KOPT-K1 (cell line): Measurements from ENCODE around the gene SLC6A12.

Experiments
- H3K27ac ChIP-seq: fragments of 200-600 bp; sonication (generic); 2 replicates; pipeline ENCODE4 v1.5.1; 2016; ENCODE audit warnings: antibody characterized with exemption, mild to moderate bottlenecking, low read depth, low read length; ENCODE audit not compliant: poor library complexity, severe bottlenecking
- H3K36me3 ChIP-seq: fragments of 200-600 bp; sonication (generic); 2 replicates; pipeline ENCODE4 v1.5.1; 2017; ENCODE audit warnings: antibody characterized with exemption, mild to moderate bottlenecking, low read length, moderate library complexity; ENCODE audit not compliant: insufficient read depth
- H3K9me3 ChIP-seq: fragments of 200-600 bp; sonication (generic); 2 replicates; pipeline ENCODE4 v1.5.1; 2017; ENCODE audit warnings: antibody characterized with exemption, low read length, mild to moderate bottlenecking; ENCODE audit not compliant: insufficient read depth, poor library complexity, severe bottlenecking

Gene SLC6A12

DNA sequence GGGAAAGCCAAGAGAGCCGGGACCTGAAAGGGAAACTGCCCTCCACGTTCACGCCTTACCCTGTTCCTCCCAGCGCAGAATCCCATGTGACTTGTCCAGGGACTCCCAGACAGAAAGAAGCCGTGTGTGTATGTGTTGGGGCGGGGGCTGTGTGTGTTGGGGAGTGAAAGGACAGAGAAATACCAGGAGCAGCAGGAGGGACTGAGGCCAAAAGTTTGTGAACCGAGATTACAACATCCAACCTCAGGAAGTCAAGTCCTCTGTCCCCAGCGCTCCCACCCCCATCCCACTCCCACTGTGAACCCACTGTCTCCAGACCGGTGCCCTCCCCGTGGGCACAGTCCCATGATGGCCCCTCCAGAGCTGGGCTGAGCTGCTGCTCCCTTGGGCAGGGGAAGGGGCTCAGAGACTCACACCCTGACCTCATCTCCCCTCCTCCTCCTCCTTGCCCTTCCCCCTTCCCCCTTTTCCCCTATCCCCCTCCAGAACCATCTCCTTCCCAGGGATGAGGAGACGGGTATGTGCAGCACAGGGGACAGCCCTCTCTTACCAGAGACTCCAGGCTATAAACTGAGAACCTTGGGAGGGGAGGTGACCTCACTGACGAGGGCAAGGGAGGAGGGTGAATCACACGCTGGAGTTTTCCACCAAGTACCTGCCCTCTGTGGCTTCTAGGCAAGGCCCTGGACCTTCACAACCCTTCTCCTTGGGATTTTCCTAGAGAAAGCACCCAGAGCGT, at the start of gene SLC6A12:
SLC6A12 (minus strand) TSS at position 155 of the 739 bp plus-strand sequence. CDS start 4,171 bp downstream, outside the sequence.
- Histone ChIP-seq H3K9me3 (no peaks in the 10 kb centered on the region), H3K36me3 (no peaks in the 10 kb centered on the region), H3K27ac (no peak within 1 kb of the TSS)

DNA sequence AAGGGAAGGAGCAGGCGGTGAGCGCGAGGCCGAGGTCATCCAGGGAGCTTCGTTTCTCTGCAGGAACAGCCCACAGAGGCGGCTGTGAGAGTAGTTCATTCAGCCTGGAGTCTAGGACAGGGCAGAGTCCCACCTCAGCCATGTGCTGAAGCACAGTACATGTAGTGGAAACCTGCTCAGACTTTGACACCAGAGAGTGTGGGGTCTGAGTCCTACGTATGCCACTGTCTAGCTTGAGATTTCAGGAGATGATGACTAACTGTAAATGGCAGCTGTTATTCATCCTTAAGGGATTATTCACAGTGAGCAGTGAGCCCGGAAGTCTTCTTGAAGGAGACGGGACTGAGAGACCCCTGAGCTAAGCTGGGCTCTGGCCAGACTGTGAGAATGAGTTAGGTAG, 49.6 kb upstream of the SLC6A12 start:
- H3K27ac ChIP-seq: no peak overlapping the region
- no peaks in the 10 kb centered on the region for H3K36me3 ChIP-seq
- H3K9me3 ChIP-seq: no peaks in the 10 kb centered on the region

DNA sequence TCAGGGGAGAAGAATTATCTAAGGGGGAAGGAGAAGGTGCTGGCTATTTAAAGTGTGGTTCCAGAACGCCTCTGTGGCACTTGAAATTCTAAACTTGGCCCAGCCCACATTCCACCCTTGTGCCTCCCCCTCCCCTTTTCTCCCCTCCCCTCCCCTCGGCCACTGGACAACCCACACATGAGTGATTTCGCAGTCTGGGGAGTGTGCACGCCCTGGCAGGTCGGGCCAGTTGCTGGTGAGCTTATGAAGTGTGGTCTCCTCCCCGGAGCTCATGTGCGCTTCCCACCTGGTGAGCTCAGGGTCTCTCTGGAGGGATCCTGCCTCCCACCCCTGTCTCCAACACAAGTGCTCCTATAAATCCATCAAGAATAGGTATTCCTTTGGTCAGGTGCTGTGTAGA, 48.9 kb upstream of the SLC6A12 start, which contains the start of gene SLC6A13:
SLC6A13 (minus strand) TSS at position 20 of the 400 bp plus-strand sequence. CDS start 2,784 bp downstream, outside the sequence.
- Histone ChIP-seq H3K36me3 (no peaks in the 10 kb centered on the region), H3K9me3 (no peaks in the 10 kb centered on the region), H3K27ac (no peak within 1 kb of the TSS)

DNA sequence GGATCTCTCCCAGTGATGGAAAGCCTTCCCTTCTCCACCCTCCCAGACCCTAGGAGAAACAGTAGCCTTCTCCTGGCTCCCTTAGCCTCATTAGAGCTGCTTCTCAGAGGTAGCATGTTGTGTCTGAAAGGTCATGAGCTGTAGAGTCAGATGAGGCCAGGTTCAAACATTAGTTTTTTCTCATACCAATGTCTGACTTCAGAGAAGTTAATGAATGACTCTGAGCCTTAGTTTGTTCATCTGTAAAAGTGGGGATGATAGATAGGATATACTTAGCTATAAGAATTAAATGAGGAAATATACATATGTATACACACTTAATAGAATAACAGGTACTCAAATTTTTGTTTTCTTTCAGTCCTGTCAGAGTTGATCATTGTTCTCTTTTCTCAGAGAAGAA, 48.2 kb upstream of the SLC6A12 start:
- Histone ChIP-seq H3K36me3 (no peaks in the 10 kb centered on the region), H3K27ac (no peak overlapping the region), H3K9me3 (no peaks in the 10 kb centered on the region)

DNA sequence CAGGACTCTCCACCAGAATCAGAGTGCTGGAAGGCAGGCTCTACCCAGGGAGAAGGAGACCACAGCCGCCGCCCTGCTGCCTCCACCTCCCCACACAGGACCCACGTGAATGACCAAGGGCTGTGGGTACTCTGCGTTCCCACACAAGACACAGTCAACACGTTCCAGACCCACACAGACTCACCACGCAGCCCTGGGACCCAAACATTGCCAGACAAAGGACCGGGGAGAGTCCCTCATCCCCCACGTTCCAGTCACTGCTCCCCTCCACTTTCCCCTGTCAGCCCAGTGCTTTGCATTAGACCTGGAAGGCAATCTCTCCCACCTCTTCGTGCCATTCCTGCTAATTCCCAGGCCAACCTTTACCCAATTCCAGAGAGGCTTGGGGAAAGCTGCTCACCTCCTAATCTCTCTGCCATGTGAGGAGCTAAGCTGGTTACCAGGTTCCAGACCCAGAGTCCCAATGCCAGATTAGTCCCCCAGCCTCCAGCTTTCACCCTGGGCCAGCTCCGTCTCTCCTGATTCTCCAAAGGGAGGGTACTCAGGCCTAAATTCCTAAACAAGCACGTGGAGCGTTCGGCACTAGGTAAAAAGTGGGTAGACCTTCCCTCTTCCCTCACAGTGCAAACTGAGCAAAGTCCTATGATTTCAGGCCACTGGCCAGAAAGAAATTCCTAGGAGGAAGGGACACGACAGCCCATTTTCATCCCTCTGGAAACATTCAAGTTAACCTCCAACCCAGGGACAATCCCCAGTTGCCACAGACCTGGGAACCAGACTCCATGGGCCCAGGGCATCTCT, 43.8 kb upstream of the SLC6A12 start:
- no peaks in the 10 kb centered on the region for H3K9me3 ChIP-seq
- H3K36me3 ChIP-seq: no peaks in the 10 kb centered on the region
- H3K27ac ChIP-seq: no peak overlapping the region

DNA sequence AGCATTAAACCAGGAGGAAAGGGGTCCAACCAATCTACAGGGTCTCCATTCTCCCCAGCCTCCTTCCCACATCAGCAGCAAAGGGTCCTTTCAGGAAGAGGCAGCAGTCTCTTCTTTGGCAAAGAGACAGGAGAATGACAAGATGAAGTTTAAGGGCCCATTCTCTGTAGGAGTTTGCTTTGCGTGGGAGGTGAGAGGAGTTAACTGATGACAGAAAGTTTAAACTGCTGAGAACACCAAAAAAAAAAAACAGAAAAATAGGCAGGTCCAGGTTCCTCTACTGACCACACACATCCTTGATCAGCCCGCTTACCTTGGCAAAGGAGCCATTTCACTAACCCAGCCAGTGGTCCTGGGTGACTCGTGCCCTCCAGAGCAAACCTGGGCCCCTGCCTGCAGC, 43.0 kb upstream of the SLC6A12 start:
- no peak overlapping the region for H3K27ac ChIP-seq
- no peaks in the 10 kb centered on the region for H3K9me3 ChIP-seq
- H3K36me3 ChIP-seq: no peaks in the 10 kb centered on the region

DNA sequence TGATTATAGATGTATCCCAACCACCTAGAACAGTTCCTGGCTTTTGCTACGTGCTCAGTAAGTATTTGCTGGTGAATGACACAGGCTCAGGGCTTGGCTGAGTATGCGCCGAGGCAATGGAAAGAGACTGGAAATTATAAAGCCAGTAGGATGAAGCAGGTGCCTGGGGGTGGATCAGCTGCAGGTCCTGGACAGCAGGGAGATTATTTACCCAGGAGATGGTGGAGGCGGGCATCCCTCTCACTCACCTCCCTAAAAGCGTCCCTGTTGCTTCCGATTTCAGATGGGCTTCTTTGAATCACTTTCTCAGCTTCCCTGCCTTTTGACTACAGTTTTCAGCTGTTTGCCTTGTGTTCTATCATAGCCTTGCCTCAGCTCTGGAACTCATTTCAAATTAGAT, 42.3 kb upstream of the SLC6A12 start:
- H3K9me3 ChIP-seq: no peaks in the 10 kb centered on the region
- no peak overlapping the region for H3K27ac ChIP-seq

DNA sequence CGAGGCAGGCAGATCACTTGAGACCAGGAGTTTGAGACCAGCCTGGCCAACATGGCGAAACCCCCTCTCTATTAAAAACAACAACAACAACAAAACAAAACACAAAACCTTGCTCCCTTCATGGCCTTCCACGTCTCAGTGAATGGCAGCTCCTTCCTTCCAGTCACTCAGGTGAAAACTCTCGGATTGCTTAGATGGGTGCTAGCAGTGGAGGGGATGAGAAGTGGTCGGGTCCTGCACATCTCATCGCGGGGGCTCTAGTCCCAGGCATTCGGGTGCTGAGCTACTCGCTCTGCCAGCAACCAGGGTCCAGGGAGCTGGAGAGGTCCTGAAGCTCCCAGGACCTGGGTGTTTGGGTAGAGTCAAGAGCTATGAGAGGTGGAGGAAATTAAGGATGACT, 41.0 kb upstream of the SLC6A12 start:
- Histone ChIP-seq H3K9me3 (no peaks in the 10 kb centered on the region), H3K36me3 (no peaks in the 10 kb centered on the region), H3K27ac (no peak overlapping the region)

More for the DNA sequence above, 42.3 kb upstream of the SLC6A12 start:
- no peaks in the 10 kb centered on the region for H3K36me3 ChIP-seq

DNA sequence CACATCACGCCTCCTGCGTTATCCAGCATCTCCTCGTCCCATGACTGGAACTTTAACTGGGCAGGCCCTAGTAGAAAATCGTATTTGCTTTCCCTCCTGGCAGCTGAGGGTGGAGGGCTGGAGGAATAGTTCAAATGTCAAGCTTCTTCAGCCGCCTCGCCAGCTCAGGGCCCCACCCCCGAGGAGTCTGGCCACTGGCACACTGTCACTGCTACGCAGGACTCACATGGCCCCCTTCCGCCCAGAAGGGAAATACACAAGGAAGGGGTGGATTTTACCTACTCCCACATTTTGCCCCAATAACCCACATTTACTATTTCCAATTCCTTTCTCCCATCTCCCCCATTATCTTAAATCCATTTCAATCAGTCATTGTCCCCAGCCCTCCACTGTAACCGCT, 40.1 kb upstream of the SLC6A12 start:
- no peak overlapping the region for H3K27ac ChIP-seq
- H3K36me3 ChIP-seq: no peaks in the 10 kb centered on the region
- H3K9me3 ChIP-seq: no peaks in the 10 kb centered on the region

DNA sequence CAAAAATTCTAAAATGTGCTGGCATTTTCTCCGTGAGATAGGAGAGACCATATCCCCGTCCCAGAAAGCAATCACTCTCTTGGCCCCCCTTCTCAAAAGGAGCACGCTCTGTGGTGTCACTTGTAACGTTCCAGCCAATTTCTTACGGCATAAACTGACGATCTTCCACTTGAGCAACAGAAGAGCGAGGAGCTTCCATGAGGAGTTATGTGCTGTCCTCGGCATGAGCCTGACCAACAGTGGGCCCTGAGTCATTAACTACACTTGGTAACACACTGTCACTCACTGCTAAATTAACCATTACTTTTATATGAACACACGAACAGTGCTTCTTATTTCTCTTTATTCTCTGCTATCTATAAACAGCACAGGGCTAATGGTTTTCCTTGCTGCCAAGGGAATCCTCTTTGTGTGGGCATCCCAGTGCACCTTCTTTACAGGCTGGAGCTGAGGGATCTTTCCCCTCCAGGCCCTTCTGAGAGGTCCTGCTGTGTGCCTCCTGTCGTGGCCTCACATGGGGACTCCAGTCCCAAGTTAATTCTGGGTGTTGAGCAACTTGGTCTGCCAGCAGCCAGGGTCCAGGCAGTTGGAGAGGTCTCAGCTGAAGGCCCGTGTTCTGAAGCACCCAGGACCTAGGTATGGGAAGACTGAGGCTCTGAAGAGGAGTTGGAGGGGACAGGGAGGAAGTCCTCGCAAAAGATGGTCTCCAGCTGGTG, 39.3 kb upstream of the SLC6A12 start:
- no peak overlapping the region for H3K27ac ChIP-seq
- H3K36me3 ChIP-seq: no peaks in the 10 kb centered on the region
- H3K9me3 ChIP-seq: no peaks in the 10 kb centered on the region

DNA sequence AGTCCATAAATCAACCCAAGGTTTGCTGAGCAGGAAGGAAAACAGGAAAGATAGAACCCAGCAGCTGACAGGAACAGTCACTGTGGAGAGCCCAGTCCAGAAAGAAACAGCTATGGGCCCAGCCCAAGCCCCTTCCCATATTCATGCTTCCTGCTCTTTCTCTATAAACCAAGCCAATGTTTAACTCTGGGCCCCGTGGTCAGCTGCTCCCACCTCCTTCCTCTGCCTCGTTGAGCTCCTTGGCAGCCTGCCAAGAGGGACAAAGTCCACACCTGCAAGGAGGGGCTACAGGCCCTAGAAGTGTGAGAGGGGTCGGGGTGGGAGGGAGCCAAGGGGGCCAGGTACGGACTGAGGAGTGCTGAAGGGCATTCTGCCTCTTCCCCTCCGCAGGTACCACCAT, 38.7 kb upstream of the SLC6A12 start:
- Histone ChIP-seq H3K27ac (no peak overlapping the region), H3K9me3 (peaks cover 5% of the 10 kb centered on the region), H3K36me3 (no peaks in the 10 kb centered on the region)

DNA sequence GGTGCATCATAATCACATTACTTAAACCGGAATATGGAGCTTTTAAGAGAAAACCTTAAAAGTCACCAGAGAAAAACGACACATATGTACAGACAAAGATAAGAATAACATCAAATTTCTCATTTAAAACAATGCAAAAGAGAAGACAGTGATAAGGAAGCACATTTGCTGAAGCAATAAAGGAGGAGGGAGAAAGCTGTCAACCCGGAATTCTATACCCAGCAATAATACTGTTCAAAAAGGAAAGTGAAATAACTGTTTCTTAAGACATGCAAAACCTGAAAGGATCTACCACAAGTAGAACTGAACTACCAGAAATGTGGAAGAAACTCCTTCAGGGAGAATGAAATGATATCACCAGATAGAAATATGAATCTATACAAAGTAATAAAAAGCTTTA, 33.3 kb upstream of the SLC6A12 start:
- peaks cover 12% of the 10 kb centered on the region for H3K9me3 ChIP-seq
- no peaks in the 10 kb centered on the region for H3K36me3 ChIP-seq
- H3K27ac ChIP-seq: no peak overlapping the region

DNA sequence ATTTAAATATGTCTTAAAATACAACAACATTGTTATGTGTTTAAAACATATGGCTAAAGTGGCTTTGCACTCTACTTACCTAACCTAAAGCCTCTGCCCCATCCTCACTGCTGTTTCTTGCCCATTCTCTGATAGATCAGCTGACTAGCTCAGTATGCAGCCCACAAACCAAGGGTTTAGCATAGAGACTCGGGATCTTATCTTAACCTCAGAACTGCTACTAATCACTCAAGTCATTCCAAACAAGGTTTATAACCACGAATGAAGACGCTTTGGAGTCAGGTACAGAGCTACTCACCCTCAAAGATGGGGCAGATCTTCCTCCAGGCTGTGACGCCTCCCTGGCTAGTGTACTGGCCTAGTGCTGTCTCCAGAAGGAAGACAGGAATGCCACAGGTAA, 29.4 kb upstream of the SLC6A12 start:
- no peaks in the 10 kb centered on the region for H3K36me3 ChIP-seq
- H3K27ac ChIP-seq: no peak overlapping the region
- peaks cover 12% of the 10 kb centered on the region for H3K9me3 ChIP-seq

DNA sequence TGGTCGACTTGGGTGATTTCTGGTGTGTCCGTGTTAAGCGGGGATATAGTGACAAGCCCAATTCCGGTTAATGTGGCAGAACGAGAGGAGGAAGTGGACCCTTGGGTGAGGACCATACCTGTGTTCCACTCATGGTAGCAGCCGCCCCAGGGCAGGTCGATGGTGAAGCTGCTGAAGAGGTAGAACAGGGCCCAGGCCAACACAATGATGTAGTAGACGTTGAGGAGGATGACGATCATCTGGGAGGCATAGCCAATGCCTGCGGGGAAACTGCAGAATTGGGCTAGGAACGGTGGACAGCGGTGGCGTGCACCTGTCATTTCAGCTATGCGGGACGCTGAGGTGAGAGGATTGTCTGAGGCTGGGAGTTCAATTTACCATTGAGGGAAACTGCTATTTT, 28.5 kb upstream of the SLC6A12 start:
- H3K36me3 ChIP-seq: no peaks in the 10 kb centered on the region
- H3K9me3 ChIP-seq: peaks cover 10% of the 10 kb centered on the region
- no peak overlapping the region for H3K27ac ChIP-seq

DNA sequence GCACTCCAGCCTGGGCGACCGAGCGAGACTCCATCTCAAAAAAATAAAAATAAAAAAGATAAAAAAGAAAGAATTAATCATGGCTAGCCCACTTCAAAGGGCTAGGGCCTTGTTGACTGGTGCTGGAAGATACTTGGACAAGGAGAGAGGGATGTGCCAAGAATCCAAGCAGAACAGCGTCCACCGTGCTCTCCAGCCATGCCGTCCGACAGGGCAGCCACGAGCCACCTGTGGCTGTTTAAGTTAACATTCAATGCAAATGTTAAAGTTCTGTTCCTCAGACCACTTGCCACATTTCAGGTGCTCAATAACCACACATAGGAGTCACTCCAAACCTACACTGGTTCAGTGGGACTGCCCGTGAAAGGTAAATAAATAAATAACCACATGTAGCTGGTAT, 27.3 kb upstream of the SLC6A12 start:
- Histone ChIP-seq H3K36me3 (no peaks in the 10 kb centered on the region), H3K9me3 (peaks cover 16% of the 10 kb centered on the region), H3K27ac (no peak overlapping the region)
